Measurements from ENCODE around the gene IFT20. TPM values are rescaled to one million over a fixed set of nuclear protein-coding genes. Genes with fewer than 3 reads are reported as not detected.
A peak's percentile ranks its signal among the peaks of the same experiment; 100 is the strongest.

Gene IFT20, protein sequence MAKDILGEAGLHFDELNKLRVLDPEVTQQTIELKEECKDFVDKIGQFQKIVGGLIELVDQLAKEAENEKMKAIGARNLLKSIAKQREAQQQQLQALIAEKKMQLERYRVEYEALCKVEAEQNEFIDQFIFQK
- total RNA-seq = 33.2 TPM
- long read RNA-seq, transcript IFT20-214 (6 exons, 1,071 nt) = minor isoform, 8 of 28 reads
- long read RNA-seq, transcript IFT20-203 (5 exons, 825 nt) = major isoform, 13 of 28 reads
- long read RNA-seq, partial matches to known transcripts = 2 of 28 reads
- long read RNA-seq, other reads (novel, unspliced or antisense) = 1 of 28 reads

GRCh38 chr17:28335201-28335958, at the start of gene IFT20, which contains the start of gene TNFAIP1:
IFT20 (minus strand) TSS chr17:28335472; CDS start chr17:28331985, 3,487 bp downstream.
TNFAIP1 (plus strand) TSS chr17:28335761; CDS start chr17:28339522, 3,761 bp downstream.
- no peak for TF ChIP-seq CTCF (IDR thresholded peaks at IDR 0.05)
- peak within 1 kb of the TSS; percentile 99 for H3K27ac ChIP-seq
- H3K4me1 ChIP-seq = peaks cover 56% of the 10 kb centered on the region
- DNase-seq = peak; percentile 99
- peak within 1 kb of the TSS; percentile 97 for H3K4me3 ChIP-seq
- no peaks in the 10 kb centered on the region for H3K9me3 ChIP-seq
- H3K36me3 ChIP-seq = peaks cover 31% of the 10 kb centered on the region
- intact Hi-C loops (cut with DNase I) = no loop called here
- H3K27me3 ChIP-seq (ENCODE audit: low read depth) = no peaks in the 10 kb centered on the region
- peak; percentile 96 to 98 for ATAC-seq

- Histone ChIP-seq H3K36me3 (peaks cover 34% of the 10 kb centered on the region), H3K4me1 (peaks cover 32% of the 10 kb centered on the region), H3K9me3 (no peaks in the 10 kb centered on the region), H3K27me3 (ENCODE audit: low read depth) (no peaks in the 10 kb centered on the region), H3K27ac (peak overlapping the region; percentile 66), H3K4me3 (peak overlapping the region; percentile 65)
- intact Hi-C loops (cut with DNase I) = no loop called here
- ATAC-seq (peak; percentile 44 to 59), DNase-seq (peak; percentile 66)
- TF ChIP-seq CTCF (IDR thresholded peaks at IDR 0.05) = no peak
Observed at GRCh38 chr17:28385037-28385400, 49.7 kb upstream of the IFT20 start.

DNA sequence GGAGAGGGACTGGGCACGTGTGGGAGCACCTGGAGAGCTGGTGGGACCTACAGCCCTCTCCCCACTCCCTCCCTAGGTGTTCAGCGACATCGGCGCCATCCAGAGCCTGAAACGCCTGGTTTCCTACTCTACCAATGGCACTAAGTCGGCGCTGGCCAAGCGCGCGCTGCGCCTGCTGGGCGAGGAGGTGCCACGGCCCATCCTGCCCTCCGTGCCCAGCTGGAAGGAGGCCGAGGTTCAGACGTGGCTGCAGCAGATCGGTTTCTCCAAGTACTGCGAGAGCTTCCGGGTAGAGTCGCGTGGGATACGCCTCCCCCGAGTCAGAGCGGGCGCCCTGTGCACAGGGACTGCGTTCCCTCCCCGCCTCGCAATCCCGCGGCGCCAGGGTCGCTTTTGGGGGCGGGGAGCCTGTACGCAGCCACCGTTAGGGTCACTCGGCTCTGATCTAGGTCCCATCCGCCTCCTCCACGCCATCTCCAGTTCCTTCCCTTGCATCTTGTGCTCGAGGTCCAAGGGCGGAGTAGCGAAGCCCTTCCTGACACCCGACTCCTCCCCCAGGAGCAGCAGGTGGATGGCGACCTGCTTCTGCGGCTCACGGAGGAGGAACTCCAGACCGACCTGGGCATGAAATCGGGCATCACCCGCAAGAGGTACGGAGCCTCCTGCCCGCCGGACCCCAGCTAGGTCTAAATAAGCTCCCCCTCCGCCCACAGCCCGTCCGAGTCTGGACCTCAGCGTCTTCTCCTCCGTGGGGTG, 49.2 kb upstream of the IFT20 start:
- Histone ChIP-seq H3K4me1 (peaks cover 32% of the 10 kb centered on the region), H3K36me3 (peaks cover 28% of the 10 kb centered on the region), H3K4me3 (peak overlapping the region; percentile 65), H3K27me3 (ENCODE audit: low read depth) (no peaks in the 10 kb centered on the region), H3K9me3 (no peaks in the 10 kb centered on the region), H3K27ac (peak overlapping the region; percentile 66)
- TF ChIP-seq CTCF (IDR thresholded peaks at IDR 0.05) = no peak
- intact Hi-C loops (cut with DNase I) = no loop called here
- ATAC-seq (peak; percentile 91 to 93), DNase-seq (peak; percentile 88)

DNA sequence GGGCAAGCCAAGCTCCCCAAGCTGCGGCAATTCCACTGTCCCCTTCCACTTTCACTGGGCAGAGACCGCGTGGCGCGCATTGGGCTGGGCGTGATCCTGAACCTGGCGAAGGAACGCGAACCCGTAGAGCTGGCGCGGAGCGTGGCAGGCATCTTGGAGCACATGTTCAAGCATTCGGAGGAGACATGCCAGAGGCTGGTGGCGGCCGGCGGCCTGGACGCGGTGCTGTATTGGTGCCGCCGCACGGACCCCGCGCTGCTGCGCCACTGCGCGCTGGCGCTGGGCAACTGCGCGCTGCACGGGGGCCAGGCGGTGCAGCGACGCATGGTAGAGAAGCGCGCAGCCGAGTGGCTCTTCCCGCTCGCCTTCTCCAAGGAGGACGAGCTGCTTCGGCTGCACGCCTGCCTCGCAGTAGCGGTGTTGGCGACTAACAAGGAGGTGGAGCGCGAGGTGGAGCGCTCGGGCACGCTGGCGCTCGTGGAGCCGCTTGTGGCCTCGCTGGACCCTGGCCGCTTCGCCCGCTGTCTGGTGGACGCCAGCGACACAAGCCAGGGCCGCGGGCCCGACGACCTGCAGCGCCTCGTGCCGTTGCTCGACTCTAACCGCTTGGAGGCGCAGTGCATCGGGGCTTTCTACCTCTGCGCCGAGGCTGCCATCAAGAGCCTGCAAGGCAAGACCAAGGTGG, 46.0 kb upstream of the IFT20 start:
- ATAC-seq = peak; percentile 45 to 46

More for the DNA sequence above, 46.0 kb upstream of the IFT20 start:
- peak overlapping the region; percentile 25 for H3K4me3 ChIP-seq
- intact Hi-C loops (cut with DNase I) = no loop called here
- peak; percentile 76 for DNase-seq
- TF ChIP-seq CTCF (IDR thresholded peaks at IDR 0.05) = peak; percentile 23
- H3K4me1 ChIP-seq = peaks cover 32% of the 10 kb centered on the region
- no peaks in the 10 kb centered on the region for H3K27me3 ChIP-seq (ENCODE audit: low read depth)
- peak overlapping the region; percentile 44 for H3K27ac ChIP-seq
- no peaks in the 10 kb centered on the region for H3K9me3 ChIP-seq
- no peaks in the 10 kb centered on the region for H3K36me3 ChIP-seq

Measured in lower lobe of right lung (tissue), 2 donors.